Measurements from ENCODE around the gene JRKL.

The JRKL gene

DNA sequence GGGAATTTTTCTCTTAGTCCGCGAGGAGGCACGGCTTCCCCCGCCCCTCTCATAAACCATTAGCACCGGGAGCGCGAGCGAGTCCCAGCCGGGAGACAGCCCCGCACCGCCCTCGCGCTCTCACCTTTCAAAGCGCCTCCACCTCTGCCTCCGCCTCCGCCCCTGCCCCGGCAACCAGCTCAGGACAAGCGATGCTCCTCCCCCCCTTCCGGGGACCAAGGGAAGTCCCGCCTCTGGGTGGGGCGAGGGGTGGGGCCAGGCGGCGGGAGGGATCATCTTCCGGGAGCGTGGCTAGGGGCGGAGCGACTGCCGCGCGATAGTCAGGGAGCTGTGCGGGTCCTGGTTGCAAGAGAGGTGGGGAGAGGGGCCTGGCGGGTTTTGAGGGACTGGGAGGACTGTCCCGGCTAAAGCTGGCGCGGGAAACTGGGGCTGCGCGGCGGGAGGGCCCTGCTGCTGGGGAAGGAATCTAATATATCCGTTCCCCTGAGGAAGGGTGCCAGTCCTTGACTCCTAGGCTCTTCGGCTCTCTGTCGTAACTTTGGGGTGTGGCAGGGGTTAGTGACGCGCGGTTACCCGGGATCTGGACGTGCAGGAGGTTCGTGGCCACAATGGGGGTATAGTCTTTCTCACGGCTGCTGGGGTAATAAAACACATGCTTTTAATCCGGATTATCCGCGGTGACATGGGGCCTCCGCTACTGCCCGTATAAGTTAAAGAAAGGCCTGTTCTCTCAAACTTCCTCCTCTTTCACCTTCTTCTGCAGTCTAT, at the start of gene JRKL, which contains the start of gene CCDC82:
Gene JRKL, plus strand, starts transcription at position 294 of the 768 bp plus-strand sequence. CDS start 637 bp downstream, outside the sequence.
Gene CCDC82, minus strand, starts transcription at position 193 of the 768 bp plus-strand sequence. CDS start 5,165 bp downstream, outside the sequence.
- peak; percentile 97 for DNase-seq (ENCODE audit: low spot score)

DNA sequence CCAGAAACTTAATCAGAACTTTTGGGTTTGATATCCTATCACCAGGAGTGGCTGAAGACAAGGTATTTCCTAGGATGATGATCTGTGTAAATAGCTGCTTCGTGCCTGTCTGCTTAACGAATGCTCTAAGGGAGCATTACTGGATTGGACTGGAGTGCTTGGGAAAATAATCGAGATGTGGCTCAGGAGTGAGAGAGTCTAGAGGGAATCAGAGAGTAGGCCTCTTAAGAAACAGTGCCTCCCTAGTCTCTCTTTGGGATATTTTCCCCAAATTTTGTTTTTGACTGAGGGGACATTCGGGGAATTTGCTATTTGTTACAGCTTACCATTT, 49.3 kb upstream of the JRKL start:
- no peak for DNase-seq (ENCODE audit: low spot score)

DNA sequence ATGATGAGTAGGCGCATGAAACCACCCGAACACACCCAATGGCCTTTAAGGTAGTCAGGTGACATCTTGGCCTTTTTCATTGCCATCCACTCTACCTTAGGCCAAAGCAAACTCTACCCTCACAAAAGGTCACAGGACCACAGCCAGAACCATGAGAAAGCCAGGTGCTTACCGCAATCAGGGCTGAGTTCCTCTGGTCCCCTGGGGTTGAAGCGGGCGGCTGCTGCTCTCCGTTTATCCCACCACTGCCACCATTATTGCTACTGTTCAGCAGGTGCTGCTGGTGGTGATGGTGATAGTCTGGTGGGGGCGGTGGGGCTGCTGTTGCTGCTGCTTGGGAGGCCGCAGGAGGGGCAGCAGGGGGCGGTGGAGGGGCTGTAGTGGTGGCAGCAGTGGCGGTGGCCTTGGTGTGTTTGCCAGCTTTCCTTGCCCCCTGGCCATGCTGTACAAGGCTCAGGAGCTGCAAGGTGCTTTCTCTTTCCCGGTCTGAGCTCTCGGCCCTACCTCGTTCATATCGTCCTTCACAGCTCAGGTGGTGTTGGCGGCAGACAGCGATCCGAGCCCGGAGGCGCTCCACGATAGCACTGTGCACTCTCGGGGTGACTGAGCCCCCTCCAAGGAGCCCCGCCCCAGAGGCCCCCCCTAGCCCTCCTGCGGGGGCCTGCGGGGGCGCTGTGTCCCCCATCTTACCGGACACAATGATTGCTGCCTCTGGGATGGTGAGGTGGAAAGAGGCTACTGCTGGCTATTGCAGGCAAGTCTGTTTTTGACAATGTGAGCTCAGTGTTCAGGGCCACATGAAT, 48.4 kb upstream of the JRKL start:
- DNase-seq (ENCODE audit: low spot score) = peak; percentile 67

DNA sequence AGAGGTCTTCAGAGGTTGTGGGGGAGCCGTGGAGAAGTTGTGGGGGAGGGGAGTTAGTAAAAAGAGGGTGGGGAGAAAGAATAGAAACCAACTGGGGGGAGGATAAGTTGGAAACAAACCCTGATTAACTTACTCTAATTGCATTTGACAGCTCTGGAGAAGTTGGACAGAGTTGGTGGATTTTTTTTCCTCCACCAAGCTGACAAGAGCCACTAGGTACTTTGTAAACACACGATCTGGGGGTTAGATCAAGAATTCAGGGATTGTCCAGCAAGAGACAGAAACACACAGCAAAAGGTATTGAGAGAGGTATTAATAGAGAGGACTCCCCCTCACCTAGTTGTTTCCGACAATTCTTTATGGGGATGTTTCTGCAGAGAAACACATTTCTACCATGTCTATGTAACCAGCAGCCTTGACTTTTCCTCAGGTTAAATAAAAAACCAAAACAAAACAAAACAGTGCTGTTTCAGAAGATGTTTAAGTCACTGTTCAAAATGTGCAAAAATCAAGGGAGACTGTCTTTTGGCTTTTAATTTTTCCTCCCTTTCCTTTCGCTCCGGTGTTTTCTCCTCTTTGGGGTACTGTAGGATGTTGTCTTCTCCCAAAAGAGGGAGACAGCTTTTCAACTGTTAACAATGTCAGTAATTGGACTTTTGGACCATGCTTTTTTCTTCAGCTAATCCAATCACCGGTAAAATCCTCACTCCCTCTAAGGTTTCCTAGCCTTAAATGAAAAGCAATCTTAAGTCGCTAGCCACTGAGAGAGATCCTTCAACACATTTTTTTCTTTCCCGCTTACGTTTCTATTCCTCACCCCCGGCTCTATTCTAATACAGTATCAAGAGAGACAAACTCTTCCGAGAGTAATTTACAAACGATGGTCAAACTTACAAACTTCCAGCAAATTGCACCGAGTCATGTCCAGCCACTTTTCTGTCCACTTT, 47.5 kb upstream of the JRKL start:
- peak; percentile 5 for DNase-seq (ENCODE audit: low spot score)

GRCh38 chr11:96342961-96343711, 46.7 kb upstream of the JRKL start, which contains the start of gene MAML2:
MAML2 (minus strand) TSS chr11:96343195; CDS start chr11:96341895, 1,300 bp downstream.
- peak; percentile 93 for DNase-seq (ENCODE audit: low spot score)

DNA sequence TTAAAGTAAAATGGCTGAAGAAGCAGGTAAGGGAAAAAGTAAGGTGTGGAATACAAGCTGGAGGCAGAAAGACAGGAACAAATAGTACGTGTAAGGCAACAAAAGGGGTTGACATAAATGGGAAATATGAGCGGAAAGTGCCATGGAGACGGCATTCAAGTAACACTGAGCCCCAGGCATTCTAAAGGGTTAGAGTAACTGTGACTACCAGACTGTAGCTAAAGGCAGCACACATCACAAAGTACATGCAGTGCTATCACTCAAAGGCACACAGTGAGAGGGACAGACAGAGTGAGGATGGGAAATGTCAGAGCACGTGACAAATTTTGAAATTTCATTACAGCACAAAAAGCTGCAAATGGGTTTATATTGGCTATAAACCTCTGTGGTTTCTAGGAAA, 33.0 kb upstream of the JRKL start:
- DNase-seq (ENCODE audit: low spot score) = no peak

- no peak for DNase-seq (ENCODE audit: low spot score)
Measured at GRCh38 chr11:96357794-96358193, 32.0 kb upstream of the JRKL start.

GRCh38 chr11:96358321-96358720, 31.5 kb upstream of the JRKL start:
- DNase-seq (ENCODE audit: low spot score) = no peak

- DNase-seq (ENCODE audit: low spot score) = no peak
Measured at GRCh38 chr11:96361778-96362177, 28.0 kb upstream of the JRKL start.

- no peak for DNase-seq (ENCODE audit: low spot score)
Measured at GRCh38 chr11:96365493-96365892, 24.3 kb upstream of the JRKL start.

GRCh38 chr11:96366024-96366423, 23.8 kb upstream of the JRKL start:
- no peak for DNase-seq (ENCODE audit: low spot score)

DNA sequence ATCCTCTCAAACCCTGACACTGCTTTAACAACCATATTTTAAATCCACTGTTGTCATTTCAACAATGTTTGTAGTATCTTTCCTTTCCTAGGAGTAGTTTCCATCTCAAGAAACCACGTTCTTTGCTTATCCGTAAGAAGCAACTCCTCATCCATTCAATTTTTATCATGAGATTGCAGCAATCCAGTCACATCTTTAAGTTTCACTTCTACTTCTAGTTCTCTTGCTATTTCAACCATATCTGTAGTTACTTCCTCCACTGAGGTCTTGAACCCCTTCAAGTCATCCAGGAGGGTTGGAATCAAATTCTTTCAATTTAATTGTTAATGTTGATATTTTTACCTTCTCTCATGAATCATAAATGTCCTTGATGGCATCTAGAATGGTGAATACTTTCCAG, 22.5 kb upstream of the JRKL start:
- no peak for DNase-seq (ENCODE audit: low spot score)

- no peak for DNase-seq (ENCODE audit: low spot score)
Measured at GRCh38 chr11:96373826-96374225, 16.0 kb upstream of the JRKL start.

DNA sequence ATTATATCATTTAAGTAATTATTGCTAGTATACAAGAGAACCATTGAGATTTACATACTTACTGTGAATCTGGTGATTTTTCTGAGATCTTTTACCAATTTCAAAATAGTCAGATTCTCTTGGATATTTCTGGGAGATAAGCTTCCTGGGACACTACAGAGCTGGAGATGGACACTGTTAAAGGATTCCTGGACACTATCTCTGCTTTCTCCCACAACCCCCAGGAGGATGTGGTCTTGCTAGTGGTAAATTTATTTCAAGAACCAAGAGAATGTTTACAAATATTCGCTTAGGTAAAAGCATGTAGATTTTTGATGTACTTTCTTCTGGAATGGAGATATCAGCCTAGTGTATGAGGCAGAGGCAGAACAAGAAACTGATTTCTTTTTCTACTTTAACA, 13.0 kb upstream of the JRKL start:
- DNase-seq (ENCODE audit: low spot score) = no peak

DNA sequence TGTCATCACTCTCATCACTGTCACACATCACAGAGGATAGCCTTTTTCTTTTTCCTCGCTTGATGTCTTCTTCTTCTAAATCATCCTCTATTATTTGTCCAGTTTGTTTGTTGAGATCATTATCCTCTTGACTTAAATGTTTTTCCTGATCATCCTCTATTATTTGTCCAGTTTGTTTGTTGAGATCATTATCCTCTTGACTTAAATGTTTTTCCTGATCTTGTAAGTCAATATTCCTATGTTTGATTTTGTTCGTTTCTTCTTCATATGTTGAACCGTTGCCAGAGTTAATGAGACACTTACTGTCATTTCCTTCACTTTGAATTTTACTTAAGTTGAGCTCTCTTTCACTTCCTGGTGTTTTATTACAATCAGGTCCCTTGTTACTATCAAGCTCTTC, 5.7 kb upstream of the JRKL start:
- DNase-seq (ENCODE audit: low spot score) = no peak

DNA sequence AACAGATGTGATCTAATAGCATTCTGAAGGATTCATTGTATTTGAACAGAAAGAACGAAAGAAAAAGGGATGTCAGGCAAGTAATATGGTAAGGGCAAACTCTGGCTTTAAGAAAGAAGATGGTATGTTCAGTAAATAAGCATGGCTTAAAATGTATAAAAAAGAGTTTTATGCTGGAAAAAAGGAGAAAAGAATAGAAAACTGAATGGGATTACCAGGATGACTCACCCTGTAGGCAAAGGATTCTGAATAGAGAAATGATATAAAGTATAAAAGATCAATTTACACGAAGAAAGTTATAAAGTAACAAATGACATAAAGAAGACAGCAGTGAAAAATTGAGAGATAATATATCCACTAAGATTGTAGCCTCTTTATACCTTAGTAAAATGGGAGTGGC, 4.6 kb upstream of the JRKL start:
- no peak for DNase-seq (ENCODE audit: low spot score)

GRCh38 chr11:96388891-96389719, 708 bp upstream of the JRKL start:
- no peak for DNase-seq (ENCODE audit: low spot score)

GRCh38 chr11:96390488-96390792, 627 bp downstream of the JRKL start:
- no peak for DNase-seq (ENCODE audit: low spot score)

- no peak for DNase-seq (ENCODE audit: low spot score)
Measured at GRCh38 chr11:96391698-96392307, 2.0 kb downstream of the JRKL start.

DNA sequence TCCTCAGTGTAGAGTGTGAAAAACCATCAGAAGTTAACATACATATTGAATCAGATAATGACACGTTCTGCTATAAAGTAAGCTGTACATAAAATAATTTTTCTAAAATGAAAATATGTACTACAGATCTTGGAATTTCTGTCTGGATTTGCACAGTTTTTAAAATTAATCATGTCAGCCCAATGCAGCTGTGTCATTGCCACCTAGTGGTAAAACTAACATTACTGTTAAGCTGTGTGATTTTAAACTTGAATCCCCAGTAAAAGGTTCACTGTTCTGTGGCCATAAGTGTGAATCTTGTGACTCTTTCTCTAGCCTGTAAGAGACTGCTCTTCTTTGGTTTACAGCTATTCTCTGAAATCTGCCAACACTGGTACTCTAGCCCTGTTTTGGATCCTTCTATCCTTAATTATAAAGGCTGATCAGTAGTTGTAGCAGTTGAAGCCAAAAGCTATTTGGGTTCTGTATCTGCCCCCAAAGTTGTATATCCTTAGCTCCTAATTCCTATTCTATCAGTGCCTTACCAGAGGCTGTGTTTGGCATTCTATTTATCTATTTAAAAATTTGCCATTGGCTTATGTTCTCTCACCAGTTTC, 4.0 kb downstream of the JRKL start:
- peak; percentile 49 for DNase-seq (ENCODE audit: low spot score)
